ENCODE results near the gene TMEM258.

Gene TMEM258

DNA sequence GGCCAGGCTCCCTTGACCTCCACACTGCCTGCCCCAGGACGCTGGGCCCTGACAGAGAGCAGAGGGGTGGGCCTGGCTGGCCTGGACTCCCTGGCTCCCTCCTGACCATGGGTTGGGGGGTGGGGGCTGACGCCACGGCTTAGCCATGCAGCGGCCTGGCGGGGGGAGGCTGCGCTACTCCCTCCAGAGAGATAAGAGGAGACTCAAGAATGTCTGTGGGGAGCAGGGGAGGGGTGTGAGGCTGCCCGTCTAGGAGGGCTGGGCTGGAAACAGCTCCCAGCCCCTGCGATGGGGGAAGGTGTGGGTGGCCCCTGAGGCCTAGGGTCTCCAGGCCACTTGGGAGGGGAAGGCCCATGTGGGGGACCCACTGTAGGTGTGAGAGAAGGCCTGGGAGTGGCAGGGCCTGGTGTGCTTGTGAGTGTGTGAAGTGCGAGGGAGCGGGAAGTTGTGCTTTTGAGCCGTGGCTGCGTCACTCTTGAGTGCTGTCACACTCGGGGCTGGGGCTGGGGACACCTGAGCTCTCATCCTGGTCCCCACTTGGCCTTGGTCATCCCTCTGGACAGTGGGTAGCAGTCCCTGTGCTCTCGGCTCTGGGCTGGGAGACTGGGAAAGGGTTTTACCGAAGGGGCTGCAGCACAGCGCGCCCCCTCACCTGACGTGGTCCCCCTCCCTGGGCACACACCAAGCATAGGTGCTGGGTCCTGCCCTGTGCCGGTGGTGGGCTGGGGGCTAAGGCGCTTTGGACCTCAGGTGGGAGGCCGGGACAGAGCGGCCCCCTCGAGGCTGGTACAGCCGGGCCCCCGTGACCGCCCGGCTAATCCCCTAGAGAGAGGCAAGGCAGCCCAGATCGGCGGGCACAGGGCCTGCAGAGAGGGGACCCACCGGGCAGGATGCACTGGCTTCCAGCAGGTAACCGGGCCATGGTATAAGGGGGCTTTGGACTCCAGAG is 37.6 kb downstream of the TMEM258 start:
- TF ChIP-seq ZBTB7A (IDR thresholded peaks at IDR 0.05; ENCODE audit: low read depth) (no peak), TCF12 (IDR thresholded peaks at IDR 0.05; ENCODE audit: low read depth) (no peak), EGR1 (IDR thresholded peaks at IDR 0.05) (no peak), EP300 (IDR thresholded peaks at IDR 0.05; ENCODE audit: borderline replicate concordance) (no peak), TAF1 (IDR thresholded peaks at IDR 0.05; ENCODE audit: low read depth) (no peak), TEAD4 (IDR thresholded peaks at IDR 0.05) (no peak), CREB1 (IDR thresholded peaks at IDR 0.05; ENCODE audit: low read depth) (no peak), RAD21 (IDR thresholded peaks at IDR 0.05; ENCODE audit: low read depth) (no peak), CEBPB (IDR thresholded peaks at IDR 0.05) (no peak), MAX (IDR thresholded peaks at IDR 0.05) (no peak)
- TF ChIP-seq, protein P1, sequence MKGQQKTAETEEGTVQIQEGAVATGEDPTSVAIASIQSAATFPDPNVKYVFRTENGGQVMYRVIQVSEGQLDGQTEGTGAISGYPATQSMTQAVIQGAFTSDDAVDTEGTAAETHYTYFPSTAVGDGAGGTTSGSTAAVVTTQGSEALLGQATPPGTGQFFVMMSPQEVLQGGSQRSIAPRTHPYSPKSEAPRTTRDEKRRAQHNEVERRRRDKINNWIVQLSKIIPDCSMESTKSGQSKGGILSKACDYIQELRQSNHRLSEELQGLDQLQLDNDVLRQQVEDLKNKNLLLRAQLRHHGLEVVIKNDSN (IDR thresholded peaks at IDR 0.05) = no peak

- TF ChIP-seq ZBTB7A (IDR thresholded peaks at IDR 0.05; ENCODE audit: low read depth) (no peak), YY1 (IDR thresholded peaks at IDR 0.05; ENCODE audit: low read depth) (no peak), TCF12 (IDR thresholded peaks at IDR 0.05; ENCODE audit: low read depth) (no peak), NFIC (IDR thresholded peaks at IDR 0.05) (no peak), FOXM1 (IDR thresholded peaks at IDR 0.05; ENCODE audit: borderline replicate concordance, low read depth) (no peak), MAX (IDR thresholded peaks at IDR 0.05) (no peak), TEAD4 (IDR thresholded peaks at IDR 0.05) (no peak)
Observed at GRCh38 chr11:61753672-61754071, 38.7 kb downstream of the TMEM258 start.

DNA sequence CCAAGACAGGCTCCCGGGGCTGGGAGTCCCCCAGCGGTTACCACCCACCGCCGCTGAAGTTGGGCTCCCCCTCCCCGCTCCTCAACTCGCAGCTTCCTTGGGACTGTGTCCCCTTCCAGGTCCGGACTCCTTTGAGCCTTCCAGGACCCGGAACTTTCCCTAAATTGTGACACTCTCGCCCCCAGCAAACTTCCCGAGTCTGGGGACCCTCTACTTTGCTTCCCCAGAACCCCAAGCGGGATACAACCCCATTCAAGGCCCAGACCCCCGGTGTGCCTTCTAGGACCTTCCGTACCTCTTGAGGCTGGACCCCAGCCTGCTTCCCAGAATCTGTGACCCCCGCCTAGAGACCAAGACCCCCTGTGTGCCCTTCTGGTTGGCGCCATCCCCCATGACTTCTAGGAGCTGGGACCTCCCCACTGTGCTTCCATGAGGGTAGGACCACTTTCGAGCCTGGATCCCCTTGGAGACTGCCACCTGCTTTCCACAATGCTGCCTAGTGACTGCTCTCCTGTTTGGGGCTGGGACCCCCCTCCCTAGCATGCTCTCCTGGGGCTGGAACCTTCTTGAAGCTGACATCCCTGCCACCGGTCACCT is 39.4 kb downstream of the TMEM258 start:
- TF ChIP-seq TCF12 (IDR thresholded peaks at IDR 0.05; ENCODE audit: low read depth) (no peak), YY1 (IDR thresholded peaks at IDR 0.05; ENCODE audit: low read depth) (no peak), TAF1 (IDR thresholded peaks at IDR 0.05; ENCODE audit: low read depth) (no peak), CREB1 (IDR thresholded peaks at IDR 0.05; ENCODE audit: low read depth) (no peak), EP300 (IDR thresholded peaks at IDR 0.05; ENCODE audit: borderline replicate concordance) (no peak), FOXM1 (IDR thresholded peaks at IDR 0.05; ENCODE audit: borderline replicate concordance, low read depth) (no peak), RAD21 (IDR thresholded peaks at IDR 0.05; ENCODE audit: low read depth) (no peak), MAX (IDR thresholded peaks at IDR 0.05) (no peak), ZBTB7A (IDR thresholded peaks at IDR 0.05; ENCODE audit: low read depth) (no peak; the same call in 1 of the 2 replicates), CEBPB (IDR thresholded peaks at IDR 0.05) (no peak), REST (IDR thresholded peaks at IDR 0.05; ENCODE audit: low read depth) (no peak), NFIC (IDR thresholded peaks at IDR 0.05) (no peak), TEAD4 (IDR thresholded peaks at IDR 0.05) (no peak)

- peak; percentile 36; the same call in 1 of the 2 replicates for TF ChIP-seq MAX (IDR thresholded peaks at IDR 0.05)
- TF ChIP-seq REST (IDR thresholded peaks at IDR 0.05; ENCODE audit: low read depth) = no peak
- TF ChIP-seq RAD21 (IDR thresholded peaks at IDR 0.05; ENCODE audit: low read depth) = peak; percentile 19; the same call in 1 of the 2 replicates
- no peak for TF ChIP-seq EP300 (IDR thresholded peaks at IDR 0.05; ENCODE audit: borderline replicate concordance)
Observed at GRCh38 chr11:61752117-61752924, 40.1 kb downstream of the TMEM258 start, which contains the start of gene MYRF. TSS of gene MYRF (plus strand) at chr11:61752636. CDS start at chr11:61752745, 109 bp downstream.

DNA sequence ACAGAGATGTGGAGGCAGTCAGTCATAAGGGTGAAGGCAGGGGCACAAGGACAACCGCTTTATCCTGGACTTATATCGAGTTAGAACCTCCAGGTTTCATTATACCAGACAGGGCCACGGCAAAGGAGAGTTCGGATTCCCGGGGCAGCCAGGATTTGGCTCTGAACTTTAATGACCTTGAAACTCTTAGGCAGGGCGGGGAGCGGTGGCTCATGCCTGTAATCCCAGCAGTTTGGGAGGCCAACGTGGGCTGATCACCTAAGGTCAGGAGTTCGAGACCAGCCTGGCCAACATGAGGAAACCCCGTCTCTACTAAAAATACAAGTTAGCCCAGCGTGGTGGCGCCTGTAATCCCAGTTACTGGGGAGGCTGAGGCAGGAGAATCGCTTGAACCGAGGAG is 41.0 kb downstream of the TMEM258 start:
- no peak for TF ChIP-seq TEAD4 (IDR thresholded peaks at IDR 0.05)
- no peak for TF ChIP-seq CEBPB (IDR thresholded peaks at IDR 0.05)
- no peak for TF ChIP-seq YY1 (IDR thresholded peaks at IDR 0.05; ENCODE audit: low read depth)
- no peak for TF ChIP-seq TAF1 (IDR thresholded peaks at IDR 0.05; ENCODE audit: low read depth)
- no peak for TF ChIP-seq EP300 (IDR thresholded peaks at IDR 0.05; ENCODE audit: borderline replicate concordance)
- no peak for TF ChIP-seq TCF12 (IDR thresholded peaks at IDR 0.05; ENCODE audit: low read depth)
- TF ChIP-seq REST (IDR thresholded peaks at IDR 0.05; ENCODE audit: low read depth) = no peak

Data from Ishikawa (cell line).